22Rv1 (cell line): ENCODE data around the gene KRTAP9-1.
"Not testable (repeated sequence)": the region's sequence is repeated elsewhere in the genome, so short reads cannot be mapped to it uniquely, and the experiment has no call there.

Experiments
- H3K27ac ChIP-seq: fragments of 450-650 bp; 2 replicates; pipeline ENCODE4 v1.5.1; 2017
- CTCF ChIP-seq: fragments of 450-650 bp; IDR thresholded peaks from 2 replicates; pipeline ENCODE4 v1.5.1; 2017; ENCODE audit warnings: mild to moderate bottlenecking
- ZFX ChIP-seq: fragments of 450-650 bp; IDR thresholded peaks from 2 replicates; pipeline ENCODE4 v1.6.1; 2017; ENCODE audit warnings: antibody characterized with exemption, borderline replicate concordance

KRTAP9-1 gene

GRCh38 chr17:41150026-41150425 is 39.7 kb upstream of the KRTAP9-1 start:
- TF ChIP-seq ZFX (no peak), CTCF (no peak)
- H3K27ac ChIP-seq: no peak overlapping the region

- TF ChIP-seq ZFX: no peak
- TF ChIP-seq CTCF: no peak
- H3K27ac ChIP-seq: no peak overlapping the region
Measured at GRCh38 chr17:41151525-41151924, 38.2 kb upstream of the KRTAP9-1 start.

GRCh38 chr17:41153856-41154255 is 35.8 kb upstream of the KRTAP9-1 start:
- no peak overlapping the region for H3K27ac ChIP-seq
- TF ChIP-seq ZFX (no peak), CTCF (no peak)

DNA sequence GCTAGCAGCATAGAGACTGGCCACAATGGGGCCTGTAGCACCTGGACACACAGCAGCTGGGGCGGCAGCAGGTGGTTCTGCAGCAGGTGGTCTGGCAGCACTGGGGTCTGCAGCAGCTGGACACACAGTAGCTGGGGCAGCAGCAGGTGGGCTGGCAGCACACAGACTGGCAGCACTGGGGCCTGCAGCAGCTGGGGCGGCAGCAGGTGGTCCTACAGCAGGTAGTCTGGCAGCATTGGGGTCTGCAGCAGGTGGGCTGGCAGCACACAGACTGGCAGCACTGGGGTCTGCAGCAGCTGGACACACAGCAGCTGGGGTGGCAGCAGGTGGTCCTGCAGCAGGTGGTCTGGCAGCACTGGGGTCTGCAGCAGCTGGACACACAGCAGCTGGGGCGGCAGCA is 29.5 kb upstream of the KRTAP9-1 start:
- H3K27ac ChIP-seq: not testable (repeated sequence)

DNA sequence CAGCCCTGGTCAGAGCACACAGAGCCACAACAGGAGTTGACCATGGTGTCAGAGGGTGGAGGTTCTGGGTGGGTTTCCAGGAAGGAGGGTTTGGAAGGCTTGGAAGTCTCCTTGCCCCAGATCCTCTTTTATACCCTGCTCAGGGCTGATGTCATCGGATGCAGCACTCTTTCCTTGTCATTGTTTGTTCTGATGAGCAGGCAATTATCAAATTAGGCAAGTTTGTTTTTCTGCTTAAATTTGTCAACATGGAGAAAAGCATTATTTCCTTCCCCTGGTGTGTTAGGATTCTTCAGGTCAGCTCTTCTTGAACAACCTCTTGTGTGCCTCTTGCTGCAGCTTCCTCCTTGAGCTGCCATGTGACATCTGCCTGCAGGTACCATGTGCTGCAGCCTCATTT is 29.0 kb upstream of the KRTAP9-1 start, which contains the start of gene KRTAP4-4:
Gene KRTAP4-4, minus strand, starts transcription at position 101 of the 400 bp plus-strand sequence. Its CDS starts 57 bp downstream, at position 44.
- TF ChIP-seq ZFX: no peak
- TF ChIP-seq CTCF: no peak
- no peak within 1 kb of the TSS for H3K27ac ChIP-seq

- TF ChIP-seq ZFX: no peak
- no peak for TF ChIP-seq CTCF
- H3K27ac ChIP-seq: no peak overlapping the region
Measured at GRCh38 chr17:41163828-41164227, 25.9 kb upstream of the KRTAP9-1 start.

DNA sequence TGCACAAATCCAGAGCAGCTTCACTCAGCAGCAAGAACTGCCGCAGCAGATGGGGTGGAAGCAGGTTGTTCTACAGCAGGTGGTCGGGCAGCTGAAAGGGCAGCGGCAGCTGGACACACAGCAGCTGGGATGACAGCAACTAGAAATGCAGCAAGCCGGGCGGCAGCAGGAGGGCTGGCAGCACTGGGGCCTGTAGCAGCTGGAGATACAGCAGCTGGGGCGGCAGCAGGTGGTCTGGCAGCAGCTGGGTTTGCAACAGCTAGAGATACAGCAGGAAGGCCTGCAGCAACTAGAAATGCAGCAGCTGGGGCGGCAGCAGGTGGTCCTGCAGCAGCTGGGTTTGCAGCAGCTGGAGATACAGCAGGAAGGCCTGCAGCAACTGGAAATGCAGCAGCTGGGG is 22.1 kb upstream of the KRTAP9-1 start:
- TF ChIP-seq ZFX: no peak
- TF ChIP-seq CTCF: no peak
- no peak overlapping the region for H3K27ac ChIP-seq

GRCh38 chr17:41168121-41168520 is 21.6 kb upstream of the KRTAP9-1 start, which contains the start of gene KRTAP4-3:
Gene KRTAP4-3 (minus strand): TSS chr17:41168221. CDS start chr17:41168172, 49 bp downstream.
- TF ChIP-seq ZFX: no peak
- H3K27ac ChIP-seq: no peak within 1 kb of the TSS
